Right lobe of liver (tissue), 4 donors: ENCODE measurements around the gene GGTLC3.
"Not testable (repeated sequence)": the region's sequence is repeated elsewhere in the genome, so short reads cannot be mapped to it uniquely, and the experiment has no call there.

Source experiments
- CTCF ChIP-seq, 4 donors: fragments of 200-600 bp in 3 of 4; fragments of 450-650 bp in 1 of 4; IDR thresholded peaks; one replicate each; pipeline versions ENCODE4 v1.5.1 to v1.8.0; 2016 to 2022; ENCODE audit warnings: antibody characterized with exemption in 4 of 4, mild to moderate bottlenecking in 2 of 4
- POLR2A ChIP-seq: fragments of 450-650 bp; IDR thresholded peaks from one replicate; pipeline ENCODE4 v1.6.1; 2017; ENCODE audit warnings: antibody characterized with exemption, mild to moderate bottlenecking
- donor health status: DM: no; HTN: no; CAD: no.
- donor health status: DM: no; HTN: no; CAD: no.
- donor health status: DM: no; HTN: yes; CAD: no.

- not testable (repeated sequence) for TF ChIP-seq CTCF (IDR thresholded peaks at IDR 0.05); POLR2A
These were observed 35.1 kb upstream of the GGTLC3 start for GRCh38 chr22:18552839-18553597.
